NCI-H2171 treated with DMSO at 0.1 percent for 48 hours (cell line): ENCODE data around the gene EFHC1.
"Not testable (repeated sequence)": the region's sequence is repeated elsewhere in the genome, so short reads cannot be mapped to it uniquely, and the experiment has no call there.

Experiments
- DNase-seq: peaks from one replicate; lab custom pipeline; 2025; lab: John Stamatoyannopoulos, UW

EFHC1 gene

DNA sequence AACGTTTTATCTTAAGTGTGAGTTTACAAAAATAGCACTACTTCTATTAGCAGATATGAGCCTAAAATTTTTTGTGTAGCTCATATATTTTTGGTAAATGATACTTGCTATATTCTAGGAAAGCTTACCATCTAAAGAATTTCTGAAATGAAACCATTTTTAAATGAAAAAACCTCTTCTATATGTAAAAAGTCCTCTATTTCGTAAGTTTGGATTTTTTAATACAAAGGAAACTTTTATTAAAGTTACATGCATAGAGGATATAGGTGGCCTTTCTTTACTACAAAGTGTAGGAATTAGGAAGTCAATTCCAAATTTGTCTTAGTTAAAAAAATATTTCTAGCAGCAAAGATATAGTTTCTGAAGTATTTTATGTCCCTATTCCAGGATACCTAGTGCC lies 18.8 kb downstream of the EFHC1 start:
- DNase-seq = no peak

DNA sequence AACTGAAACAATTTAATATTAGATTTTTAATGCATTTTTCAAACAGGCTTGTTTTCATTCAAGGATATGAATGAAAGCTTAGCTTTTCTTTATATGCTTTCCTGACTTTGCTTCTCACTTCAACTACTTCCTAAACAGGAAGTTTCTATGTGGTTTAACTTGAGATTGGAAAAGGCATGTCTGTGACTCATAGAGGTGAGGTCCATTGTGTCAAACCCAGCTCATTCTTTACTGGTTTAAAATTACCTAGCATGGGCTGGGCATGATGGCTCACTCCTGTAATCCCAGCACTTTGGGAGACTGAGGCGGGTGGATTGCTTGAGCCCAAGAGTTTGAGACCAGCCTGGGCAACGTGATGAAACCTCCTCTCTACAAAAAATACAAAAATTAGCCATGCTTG lies 34.4 kb downstream of the EFHC1 start:
- DNase-seq = no peak

DNA sequence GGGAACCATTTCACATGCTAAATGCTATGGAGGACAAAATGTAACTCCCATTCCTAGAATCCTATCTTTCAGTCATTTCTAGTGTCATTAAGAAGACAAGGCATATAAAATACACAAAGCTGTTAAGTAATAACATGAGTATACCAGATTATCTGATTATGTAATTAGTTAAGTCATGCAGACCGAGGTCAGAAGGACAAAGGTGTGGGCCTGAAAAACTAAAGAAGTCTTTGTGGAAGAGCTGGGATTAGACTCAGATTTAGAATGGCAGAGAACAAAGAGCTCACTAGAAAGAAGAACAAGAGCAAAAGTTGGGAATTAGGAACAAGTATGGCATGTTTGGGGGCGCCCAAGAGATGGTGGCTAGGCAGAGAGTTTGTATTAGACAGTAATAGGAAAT lies 37.0 kb downstream of the EFHC1 start:
- no peak for DNase-seq

DNA sequence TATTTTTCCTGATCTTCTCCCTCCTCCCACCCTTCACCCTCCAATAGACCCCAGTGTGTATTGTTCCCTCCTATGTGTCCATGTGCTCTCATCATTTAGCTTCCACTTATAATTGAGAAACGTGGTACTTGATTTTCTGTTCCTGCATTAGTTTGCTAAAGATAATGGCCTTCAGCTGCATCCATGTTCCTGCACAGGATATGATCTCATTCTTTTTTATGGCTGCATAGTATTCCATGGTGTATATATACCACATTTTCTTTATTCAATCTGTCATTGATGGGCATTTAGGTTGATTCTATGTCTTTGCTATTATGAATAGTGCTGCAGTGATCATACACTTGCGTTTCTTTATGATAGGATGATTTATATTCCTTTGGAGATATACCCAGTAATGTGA lies 41.1 kb downstream of the EFHC1 start:
- DNase-seq = not testable (repeated sequence)

DNA sequence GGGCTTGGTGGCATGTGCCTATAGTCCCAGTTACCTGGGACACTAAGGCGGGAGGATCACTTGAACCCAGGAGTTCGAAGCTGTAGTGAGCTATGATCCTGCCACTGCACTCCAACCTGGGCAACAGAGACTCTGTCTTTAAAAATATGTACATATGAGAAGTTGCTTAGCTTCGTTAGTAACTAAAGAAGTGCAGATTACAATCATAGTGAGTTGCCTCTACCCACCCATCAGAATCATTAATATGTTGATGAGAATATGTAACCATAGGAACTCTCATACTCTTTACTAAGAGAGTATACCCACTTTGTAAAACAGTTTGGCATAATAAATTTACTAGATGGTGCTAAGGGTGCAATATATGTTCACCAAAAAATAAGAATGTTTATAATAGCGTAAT lies 54.0 kb downstream of the EFHC1 start:
- no peak for DNase-seq

DNA sequence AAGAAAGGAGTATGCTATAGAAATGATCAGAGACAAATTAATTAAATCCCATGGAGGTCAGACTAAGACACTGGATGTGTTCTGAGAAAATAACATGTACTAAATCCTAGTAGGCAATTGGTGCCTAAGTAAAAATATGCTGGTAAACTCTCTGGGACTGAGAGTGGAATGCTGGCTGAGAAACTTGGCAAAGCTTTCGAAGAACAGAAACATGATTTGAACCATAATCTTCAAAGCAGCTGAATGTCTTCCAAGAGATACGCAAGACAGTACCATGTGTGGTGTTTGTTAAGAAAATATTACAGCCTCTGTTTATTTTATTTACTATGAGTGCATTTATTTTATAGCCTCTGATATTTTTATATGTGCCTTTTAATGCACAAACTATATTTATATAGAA lies 55.2 kb downstream of the EFHC1 start:
- no peak for DNase-seq

DNA sequence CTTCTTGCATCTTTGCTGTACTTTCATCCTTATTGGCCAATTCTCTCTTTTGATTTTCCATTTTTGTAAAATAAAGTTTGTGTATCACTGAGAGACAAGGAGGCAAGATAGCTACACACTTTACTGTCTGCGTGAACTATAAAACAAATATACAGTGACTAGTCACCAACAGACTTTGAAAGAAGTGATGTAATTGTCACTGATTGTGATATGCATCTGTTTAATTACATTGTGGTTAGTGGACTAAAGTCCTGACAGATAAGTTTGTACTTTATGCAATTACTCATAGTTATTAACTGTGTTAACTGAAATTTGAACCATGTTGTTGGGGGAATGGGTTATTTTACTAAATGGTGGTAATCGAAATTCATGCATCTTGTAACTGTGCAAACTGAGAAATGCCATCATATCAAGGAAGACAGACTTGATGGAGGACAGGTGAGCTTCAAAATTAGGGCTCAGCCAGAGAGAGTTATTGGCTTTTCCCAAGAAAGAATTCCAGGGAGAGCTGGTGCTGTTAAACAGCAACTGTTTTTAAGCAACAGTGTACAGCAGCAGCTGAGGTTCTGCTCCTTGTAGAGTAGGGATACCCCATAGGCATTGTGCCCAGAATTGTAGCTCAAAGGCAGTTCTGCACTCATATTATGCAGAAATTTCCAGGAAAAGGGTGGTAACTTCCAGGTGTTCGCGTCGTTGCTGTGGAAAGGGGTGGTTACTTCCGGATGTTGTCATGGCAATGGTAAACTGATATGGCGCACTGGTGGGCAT lies 62.9 kb downstream of the EFHC1 start:
- peak; percentile 27 for DNase-seq

DNA sequence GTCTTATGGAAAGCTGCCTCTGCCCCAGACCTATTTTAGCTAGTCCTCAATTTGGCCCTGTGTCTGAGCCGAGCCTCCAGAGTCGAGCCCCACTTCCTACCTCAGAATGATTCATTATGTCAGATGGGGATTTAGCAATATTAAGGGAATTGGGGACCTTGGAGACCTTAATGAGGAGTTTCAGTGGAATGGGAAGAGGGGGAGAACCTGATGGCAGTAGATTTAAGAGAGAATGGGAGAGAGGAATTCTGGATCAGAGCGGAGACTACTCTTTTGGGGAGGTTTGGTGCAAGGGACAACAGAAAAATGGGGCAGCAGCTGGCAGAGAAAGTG lies 63.5 kb downstream of the EFHC1 start:
- no peak for DNase-seq

DNA sequence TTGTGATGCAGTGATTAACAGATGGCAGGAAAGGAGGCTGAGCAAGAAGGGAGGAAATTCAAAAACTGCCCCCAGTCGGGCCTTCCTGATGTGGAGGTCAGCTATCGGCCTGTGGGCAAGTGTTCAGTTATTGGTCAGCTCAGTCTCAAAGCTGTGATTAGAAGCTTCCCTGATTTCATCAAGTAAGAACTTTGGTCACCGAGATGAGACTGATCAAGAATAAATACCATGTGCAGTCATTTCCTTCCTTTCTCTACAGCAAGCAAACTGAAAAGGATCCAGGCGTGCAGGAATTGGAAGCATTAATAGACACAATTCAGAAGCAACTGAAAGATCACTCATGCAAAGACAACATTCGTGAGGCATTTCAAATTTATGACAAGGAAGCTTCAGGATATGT lies 69.7 kb downstream of the EFHC1 start:
- no peak for DNase-seq

DNA sequence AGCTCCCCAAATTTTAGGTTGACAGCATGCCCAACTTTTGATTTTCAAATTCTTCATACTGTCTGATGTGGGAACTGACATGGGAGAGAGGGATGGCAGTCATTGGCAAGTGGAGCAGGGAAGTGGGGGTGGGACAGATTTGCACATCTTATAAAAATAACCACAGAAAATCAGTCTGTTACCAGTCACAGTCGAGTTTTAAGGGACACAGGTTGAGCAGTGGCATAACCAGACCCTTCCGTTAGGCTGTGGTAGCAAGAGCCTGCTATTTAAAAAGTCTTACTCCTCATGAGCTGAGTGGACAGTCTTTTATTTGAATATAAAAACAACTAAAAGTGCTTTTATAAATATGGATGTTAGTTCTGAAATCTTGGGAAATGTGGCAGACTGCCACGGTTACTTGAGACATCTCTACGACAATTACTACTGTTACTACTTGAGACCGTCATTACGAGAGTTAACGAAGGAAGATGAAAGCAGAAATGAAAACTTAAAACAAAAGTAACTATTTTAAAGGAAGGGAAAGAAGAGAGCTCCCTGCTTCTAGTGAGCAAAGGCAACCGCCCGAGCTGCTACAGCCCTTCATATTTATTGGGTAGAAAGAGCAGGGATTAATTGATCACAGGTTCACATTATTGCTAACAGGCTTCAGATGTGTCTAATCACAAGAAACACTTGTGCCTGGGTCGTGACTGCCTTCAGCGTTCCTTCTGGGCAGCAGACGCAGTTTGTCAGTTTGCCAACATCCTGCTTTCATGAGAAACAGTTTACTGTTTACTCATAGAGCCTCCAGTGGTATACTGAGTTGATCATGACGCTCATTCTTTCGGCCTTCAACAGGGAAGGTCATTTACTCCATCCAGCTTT lies 71.3 kb downstream of the EFHC1 start:
- no peak for DNase-seq

DNA sequence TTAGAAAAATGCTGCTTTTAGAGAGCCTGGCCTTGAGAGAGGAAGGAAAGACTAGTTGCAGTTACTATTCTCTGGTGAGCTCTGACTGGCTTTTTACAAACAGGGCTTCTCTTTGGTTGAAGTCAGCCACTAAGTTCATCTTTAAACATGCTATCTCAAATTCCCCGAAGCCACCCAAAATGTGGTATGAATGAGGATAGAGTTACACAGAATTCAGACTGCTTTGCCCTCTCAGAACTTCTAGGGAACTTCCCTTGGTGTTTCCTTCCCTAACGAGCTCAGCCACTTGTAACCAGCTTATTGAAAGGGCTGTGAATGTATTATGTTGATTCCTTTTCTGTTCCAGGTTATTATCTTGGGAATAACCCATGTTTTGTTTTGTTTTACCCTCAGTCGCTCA lies 73.5 kb downstream of the EFHC1 start:
- DNase-seq = no peak

DNA sequence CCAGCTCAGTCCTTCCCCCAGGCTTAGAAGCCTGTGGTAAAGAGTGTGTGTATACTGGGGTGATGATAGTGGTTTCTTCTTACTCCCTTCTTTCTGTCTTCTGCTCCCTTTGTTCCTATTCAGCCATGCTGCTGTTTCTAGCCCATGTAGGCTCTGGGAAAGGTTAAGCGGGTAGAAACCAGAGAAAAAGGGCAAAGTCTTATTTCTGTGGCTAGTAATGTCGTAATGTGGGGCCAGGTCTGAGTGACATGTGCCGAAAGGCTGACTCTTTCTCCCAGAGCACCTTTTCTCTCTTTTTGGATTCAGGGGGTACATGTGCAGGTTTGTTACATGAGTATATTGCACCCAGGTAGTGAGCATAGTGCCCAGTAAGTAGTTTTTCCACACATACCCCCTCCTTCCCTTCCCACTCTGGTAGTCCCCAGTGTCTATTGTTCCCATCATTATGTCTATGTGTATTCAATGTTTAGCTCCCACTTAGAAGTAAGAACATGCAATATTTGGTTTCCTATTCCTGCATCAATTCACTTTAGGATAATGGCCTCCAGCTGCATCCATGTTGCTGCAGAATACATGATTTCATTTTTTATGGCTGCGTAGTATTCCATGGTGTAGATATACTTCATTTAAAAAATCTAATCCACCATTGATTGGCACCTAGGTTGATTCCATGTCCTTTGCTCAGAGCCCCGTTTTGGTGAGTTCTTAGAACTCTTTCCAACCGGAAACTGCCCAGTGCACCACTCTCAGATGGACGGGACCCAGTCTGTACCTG lies 74.3 kb downstream of the EFHC1 start:
- DNase-seq = no peak

DNA sequence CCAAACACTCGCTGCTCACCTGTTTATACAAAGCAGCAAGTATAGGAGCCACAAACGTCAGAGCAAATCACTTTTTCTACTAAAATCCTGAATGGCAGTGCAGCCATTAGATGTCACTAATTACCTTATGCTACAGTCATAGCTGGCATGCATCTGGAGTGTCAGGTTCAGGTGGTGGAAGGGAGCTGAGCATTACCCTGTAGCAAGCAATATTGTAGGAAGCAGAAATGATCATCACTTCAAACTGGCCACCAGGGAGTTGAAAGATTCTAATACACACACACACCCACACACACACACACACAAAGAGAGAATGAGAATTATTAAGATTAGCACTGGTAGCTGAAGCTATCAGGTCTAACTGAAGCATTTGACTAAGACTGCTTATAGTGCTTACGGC lies 75.8 kb downstream of the EFHC1 start:
- DNase-seq = peak; percentile 17

DNA sequence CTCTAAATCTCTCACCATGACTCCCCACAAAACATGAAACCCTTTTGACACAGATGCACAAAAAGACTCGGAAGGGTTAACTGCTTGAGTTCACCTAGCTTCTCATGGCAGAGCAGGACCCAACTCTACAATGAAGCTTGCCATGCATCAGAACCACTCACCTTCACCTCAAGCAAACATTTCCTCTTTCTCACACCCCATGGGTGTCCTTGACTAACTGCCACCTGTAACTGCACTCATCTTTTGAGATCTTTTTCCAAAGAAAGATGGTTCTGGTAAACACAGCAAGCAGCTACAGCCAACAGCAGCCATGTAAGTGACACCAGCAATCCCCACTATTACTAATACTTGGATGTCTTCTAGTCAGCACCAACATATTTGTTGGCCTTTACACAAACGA lies 76.5 kb downstream of the EFHC1 start:
- no peak for DNase-seq

DNA sequence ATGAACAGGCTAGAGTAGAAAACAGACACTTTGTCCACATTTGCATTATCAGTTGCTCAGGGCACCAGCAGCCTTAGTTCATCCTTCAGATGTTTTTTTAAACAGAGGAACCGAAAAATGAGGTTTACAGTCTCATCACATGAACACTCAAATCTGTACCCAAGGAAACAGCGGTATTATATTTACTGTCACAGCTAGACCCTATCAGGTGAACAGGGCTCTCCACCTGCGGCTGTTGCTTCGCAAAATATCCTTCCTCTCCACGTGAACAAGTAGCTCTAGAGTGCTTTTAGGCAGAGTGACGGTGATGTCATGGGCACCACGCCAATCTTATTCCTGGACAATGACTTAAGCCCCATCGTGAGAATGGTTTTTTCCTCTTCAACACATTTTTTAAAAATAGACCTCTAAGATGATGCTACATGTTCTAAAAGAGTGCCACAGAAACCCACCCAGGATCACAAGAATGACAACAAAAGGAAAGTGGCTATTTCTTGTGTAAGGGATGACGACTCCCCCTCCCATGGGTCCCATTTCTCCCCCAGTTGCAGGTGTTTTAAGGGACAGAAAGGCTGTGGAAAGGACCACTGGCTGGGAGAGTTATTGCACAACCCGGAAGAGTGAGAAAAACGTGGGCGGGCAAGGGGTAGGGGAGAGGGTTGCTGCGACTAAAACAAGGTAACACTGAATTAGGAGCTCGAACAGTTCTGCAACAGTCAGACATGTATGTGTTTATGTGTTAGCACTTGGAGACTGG lies 77.7 kb downstream of the EFHC1 start:
- no peak for DNase-seq

DNA sequence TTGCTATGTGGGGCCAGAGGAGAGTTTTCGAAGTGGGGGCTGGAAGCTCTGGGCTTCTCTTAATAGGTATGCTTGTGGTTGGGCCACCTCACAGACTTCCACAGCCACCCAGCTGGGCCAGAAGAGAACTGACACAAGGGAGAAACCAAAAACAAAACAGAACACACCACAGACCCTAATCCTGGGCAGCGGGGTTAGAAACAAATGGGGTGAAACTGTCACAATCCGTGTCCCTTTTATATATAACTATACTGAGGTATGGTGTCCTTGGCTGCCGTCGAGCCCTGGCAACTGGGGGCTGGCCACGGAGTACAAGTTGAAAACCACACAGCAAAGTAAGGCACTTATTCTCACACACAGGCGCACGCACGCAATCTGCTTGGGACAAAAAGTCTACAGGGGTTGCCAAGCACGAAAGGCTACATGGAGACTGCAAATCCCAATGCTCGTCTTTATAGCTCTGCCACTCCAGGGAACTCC lies 78.4 kb downstream of the EFHC1 start:
- no peak for DNase-seq

DNA sequence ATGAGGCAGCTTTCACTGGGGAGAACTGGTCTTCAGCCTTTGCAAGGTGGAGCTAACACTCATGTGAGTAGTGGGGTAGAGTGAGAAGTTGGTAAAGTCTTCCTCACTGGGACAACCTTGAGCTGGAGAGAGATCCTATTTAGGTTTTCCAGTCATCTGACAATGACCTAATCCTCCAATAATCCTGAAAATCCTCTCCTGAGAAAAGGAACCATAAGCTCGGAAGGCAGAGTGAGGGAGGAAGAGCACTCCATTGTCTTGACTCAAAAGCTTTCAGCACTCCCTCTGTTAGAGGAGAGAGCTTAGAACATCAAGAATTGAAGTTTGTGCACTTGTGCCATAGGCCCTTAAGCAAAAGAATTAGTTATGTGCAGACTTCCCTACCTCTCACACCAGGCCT lies 78.9 kb downstream of the EFHC1 start:
- DNase-seq = no peak

DNA sequence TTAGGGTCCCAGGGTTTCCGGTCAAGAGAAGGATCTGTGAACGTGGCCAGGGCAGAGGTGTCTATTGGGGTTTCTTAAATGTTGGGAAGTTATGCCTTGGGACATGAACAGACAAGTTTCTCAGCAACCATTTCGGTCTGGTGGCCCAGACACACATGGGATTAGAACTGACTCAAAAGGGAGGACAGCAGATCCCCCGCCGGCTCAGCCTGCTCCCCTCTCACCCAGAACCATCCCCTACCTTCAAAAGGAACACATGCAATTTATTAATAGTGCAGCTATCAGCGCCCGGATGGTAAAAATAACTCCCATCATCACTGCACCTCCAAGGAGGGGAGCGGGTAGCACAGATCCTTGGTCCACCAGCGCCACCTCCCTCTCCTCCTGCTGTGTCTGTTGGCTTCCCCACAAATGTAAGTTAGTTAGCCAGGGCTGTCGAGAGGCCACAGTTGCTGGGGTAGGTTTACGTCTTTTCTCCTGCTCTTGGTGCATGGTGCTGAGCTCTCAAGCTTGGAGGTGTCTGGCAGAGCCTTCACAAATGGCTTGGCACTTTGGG lies 79.6 kb downstream of the EFHC1 start:
- DNase-seq = no peak

DNA sequence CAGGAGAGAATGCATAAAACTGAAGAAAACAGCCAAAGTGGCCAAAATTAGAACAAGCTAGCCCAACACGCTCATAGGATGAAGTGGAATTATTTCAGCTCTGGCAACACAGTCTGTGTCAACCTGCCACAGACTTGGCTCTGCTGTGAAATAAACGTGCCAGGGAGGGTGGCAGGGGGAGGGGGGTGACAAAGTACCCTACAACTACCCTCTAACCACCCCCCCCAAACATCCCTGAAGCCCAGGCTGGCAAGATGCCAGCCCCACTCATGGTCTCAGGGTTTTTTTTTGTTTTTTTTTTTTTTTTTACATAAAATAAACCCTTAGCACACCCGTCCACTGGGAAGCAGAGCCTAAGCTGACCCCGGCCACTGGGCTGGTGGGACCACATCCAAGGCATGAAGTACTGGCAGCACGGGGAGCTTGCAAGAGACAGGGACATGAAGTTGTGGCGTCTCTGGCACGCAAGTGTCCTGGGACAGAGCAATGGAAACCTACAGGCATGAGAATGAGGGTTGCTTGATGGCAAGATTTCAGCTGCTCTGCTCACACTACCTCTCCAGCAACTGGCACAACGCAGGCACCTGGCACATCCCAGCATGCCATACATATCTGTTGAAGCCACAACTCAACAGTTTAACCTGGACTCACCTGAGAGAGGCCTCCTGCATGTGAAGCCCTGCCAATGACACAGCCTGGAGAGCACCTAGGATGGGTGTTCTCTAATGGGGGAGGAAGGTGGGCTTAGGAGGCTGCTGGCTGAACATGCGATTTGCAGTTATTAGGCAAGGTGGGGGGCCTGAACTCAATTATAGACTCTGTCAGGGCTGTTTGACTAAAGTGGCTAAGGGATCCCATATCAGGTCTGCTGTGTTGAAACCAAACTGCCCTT lies 80.3 kb downstream of the EFHC1 start:
- DNase-seq = no peak

DNA sequence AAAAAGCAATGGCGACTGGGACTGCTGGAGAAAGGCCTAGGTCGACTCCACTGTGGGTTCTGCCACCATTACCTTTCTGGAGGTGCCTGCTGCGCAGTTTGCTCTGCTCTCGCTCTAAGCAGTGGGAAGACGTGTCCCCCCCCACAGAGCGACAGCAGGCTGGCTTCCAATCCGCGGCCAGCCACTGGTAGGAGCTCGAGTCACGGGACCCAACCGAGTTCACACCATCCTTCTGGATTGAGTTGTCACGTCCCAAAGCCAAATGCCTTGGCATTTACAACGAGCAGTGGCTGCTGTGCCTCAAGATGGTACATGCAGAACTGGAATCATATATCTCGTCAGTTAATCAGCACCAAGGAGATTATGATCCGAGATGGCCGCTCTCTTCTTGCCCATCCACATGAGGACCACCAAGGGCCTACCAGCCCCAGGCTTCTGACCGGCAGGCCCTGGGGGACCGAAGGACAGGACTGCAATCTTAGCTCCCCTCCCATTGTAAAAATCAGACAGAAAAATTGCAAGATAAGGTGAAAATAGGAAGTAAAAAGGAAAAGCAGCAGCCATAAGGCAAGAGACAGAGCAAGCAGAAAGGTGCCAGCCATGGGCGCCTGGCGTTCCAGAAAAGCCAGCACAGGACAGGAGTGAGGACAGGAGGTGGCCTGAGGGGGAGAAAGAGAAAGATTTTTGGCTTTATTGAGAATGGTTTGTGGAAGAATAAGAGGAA lies 82.3 kb downstream of the EFHC1 start:
- DNase-seq = no peak
